ENCODE results near the gene AGBL5. TPM values are rescaled to one million over a fixed set of nuclear protein-coding genes. Genes with fewer than 3 reads are reported as not detected.

The AGBL5 gene
- total and polyA plus RNA-seq, 9 of the 15 experiments (the other 6 are each of a cell fraction or from before 2014, with no cell fraction given) = 3.3 to 52.7 (median 26.2) TPM

- ChIA-PET POLR2A (no interaction called here), CTCF (ENCODE audit: low intra/inter-chr PET ratio) (no interaction called here)
- Histone ChIP-seq H3K36me3 (ENCODE audit: control insufficient read depth, insufficient read depth, low read length) (no peaks in the 10 kb centered on the region; the same call in 2 of the 3 replicates), H3K9me1 (ENCODE audit: control insufficient read depth, insufficient read depth, low read length) (no peaks in the 10 kb centered on the region), H2AFZ (ENCODE audit: low read depth, low read length) (peak overlapping the region; percentile 87), H3K27ac (ENCODE audit: extremely low read depth, low read depth, low read length) (peak overlapping the region; percentile 57; the same call in 1 of the 3 replicates), H3K9ac (ENCODE audit: insufficient read depth in 1 of 2, low read depth in 2 of 2, low read length in 2 of 2) (peak overlapping the region; percentile 2 to 27; a peak in 1 of 4 replicates), H3K4me1 (replicated peaks in 1 of 2; ENCODE audit: control insufficient read depth in 2 of 2, insufficient read depth in 2 of 2, low read length in 2 of 2) (peaks cover 38 to 49% of the 10 kb centered on the region in 2 experiments), H3K79me2 (ENCODE audit: control insufficient read depth, insufficient read depth, low read length) (peaks cover 3% of the 10 kb centered on the region; the same call in 2 of the 3 replicates), H3K4me3 (no peak overlapping the region), H3K9me3 (replicated peaks; ENCODE audit: control insufficient read depth, insufficient read depth, low read depth, low read length) (no peaks in the 10 kb centered on the region), H3K27me3 (ENCODE audit: control insufficient read depth in 2 of 2, insufficient read depth in 2 of 2, low read length in 2 of 2) (no peaks in the 10 kb centered on the region), H4K20me1 (replicated peaks; ENCODE audit: control insufficient read depth, insufficient read depth, low read length) (no peaks in the 10 kb centered on the region), H3K4me2 (ENCODE audit: insufficient read depth, low read length) (no peak overlapping the region; the same call in 1 of the 2 replicates)
- in situ Hi-C loops (cut with MboI) (loop anchor here (5.0 kb wide), 2 partner anchors 97 to 187 kb away; partner anchors contain the start of gene TRIM54), intact Hi-C loops (cut with micrococcal nuclease) (loop anchor here (5.0 kb wide), 2 partner anchors 117 to 207 kb away; partner anchors contain the start of genes ATRAID and SLC5A6)
- WGBS (ENCODE audit: insufficient coverage, low coverage, missing lambda C conversion rate) = 77% methylated on average over 2 of the region's 2 CpGs
- ATAC-seq (no peak), DNase-seq (ENCODE audit: extremely low read depth in 1 of 4, low spot score in 3 of 4) (no peak), FAIRE-seq (no peak)
- TF ChIP-seq PHB2 (IDR thresholded peaks at IDR 0.05; ENCODE audit: low read depth) = no peak
- TF ChIP-seq, protein P1, sequence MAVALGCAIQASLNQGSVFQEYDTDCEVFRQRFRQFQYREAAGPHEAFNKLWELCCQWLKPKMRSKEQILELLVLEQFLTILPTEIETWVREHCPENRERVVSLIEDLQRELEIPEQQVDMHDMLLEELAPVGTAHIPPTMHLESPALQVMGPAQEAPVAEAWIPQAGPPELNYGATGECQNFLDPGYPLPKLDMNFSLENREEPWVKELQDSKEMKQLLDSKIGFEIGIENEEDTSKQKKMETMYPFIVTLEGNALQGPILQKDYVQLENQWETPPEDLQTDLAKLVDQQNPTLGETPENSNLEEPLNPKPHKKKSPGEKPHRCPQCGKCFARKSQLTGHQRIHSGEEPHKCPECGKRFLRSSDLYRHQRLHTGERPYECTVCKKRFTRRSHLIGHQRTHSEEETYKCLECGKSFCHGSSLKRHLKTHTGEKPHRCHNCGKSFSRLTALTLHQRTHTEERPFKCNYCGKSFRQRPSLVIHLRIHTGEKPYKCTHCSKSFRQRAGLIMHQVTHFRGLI (CRISPR knock-in tag; IDR thresholded peaks at IDR 0.05) = no peak
- TF ChIP-seq, protein P2, sequence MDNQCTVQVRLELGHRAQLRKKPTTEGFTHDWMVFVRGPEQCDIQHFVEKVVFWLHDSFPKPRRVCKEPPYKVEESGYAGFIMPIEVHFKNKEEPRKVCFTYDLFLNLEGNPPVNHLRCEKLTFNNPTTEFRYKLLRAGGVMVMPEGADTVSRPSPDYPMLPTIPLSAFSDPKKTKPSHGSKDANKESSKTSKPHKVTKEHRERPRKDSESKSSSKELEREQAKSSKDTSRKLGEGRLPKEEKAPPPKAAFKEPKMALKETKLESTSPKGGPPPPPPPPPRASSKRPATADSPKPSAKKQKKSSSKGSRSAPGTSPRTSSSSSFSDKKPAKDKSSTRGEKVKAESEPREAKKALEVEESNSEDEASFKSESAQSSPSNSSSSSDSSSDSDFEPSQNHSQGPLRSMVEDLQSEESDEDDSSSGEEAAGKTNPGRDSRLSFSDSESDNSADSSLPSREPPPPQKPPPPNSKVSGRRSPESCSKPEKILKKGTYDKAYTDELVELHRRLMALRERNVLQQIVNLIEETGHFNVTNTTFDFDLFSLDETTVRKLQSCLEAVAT (IDR thresholded peaks at IDR 0.05) = no peak
- no peak for TF ChIP-seq NCOA1 (IDR thresholded peaks at IDR 0.05; ENCODE audit: low read depth)
- TF ChIP-seq, protein P3, sequence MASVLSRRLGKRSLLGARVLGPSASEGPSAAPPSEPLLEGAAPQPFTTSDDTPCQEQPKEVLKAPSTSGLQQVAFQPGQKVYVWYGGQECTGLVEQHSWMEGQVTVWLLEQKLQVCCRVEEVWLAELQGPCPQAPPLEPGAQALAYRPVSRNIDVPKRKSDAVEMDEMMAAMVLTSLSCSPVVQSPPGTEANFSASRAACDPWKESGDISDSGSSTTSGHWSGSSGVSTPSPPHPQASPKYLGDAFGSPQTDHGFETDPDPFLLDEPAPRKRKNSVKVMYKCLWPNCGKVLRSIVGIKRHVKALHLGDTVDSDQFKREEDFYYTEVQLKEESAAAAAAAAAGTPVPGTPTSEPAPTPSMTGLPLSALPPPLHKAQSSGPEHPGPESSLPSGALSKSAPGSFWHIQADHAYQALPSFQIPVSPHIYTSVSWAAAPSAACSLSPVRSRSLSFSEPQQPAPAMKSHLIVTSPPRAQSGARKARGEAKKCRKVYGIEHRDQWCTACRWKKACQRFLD (CRISPR knock-in tag; IDR thresholded peaks at IDR 0.05) = no peak
- TF ChIP-seq PPARD (CRISPR knock-in tag; IDR thresholded peaks at IDR 0.05) = no peak
- no peak for TF ChIP-seq KLF6 (CRISPR knock-in tag; IDR thresholded peaks at IDR 0.05; ENCODE audit: borderline replicate concordance)
- TF ChIP-seq, protein P4, sequence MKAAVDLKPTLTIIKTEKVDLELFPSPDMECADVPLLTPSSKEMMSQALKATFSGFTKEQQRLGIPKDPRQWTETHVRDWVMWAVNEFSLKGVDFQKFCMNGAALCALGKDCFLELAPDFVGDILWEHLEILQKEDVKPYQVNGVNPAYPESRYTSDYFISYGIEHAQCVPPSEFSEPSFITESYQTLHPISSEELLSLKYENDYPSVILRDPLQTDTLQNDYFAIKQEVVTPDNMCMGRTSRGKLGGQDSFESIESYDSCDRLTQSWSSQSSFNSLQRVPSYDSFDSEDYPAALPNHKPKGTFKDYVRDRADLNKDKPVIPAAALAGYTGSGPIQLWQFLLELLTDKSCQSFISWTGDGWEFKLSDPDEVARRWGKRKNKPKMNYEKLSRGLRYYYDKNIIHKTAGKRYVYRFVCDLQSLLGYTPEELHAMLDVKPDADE (conservative IDR thresholded peaks at IDR 0.05; ENCODE audit: control insufficient read depth, low read depth, low read length) = no peak
- TF ChIP-seq ATF1 (CRISPR knock-in tag; IDR thresholded peaks at IDR 0.05) = no peak
- no peak for TF ChIP-seq ATF1 (tag; IDR thresholded peaks at IDR 0.05)
- TF ChIP-seq SMAD1 (IDR thresholded peaks at IDR 0.05; ENCODE audit: low read depth, low read length, partially characterized antibody) = no peak
- no peak for TF ChIP-seq E2F3 (CRISPR knock-in tag; IDR thresholded peaks at IDR 0.05)
- no peak for TF ChIP-seq MTF1 (CRISPR knock-in tag; IDR thresholded peaks at IDR 0.05; ENCODE audit: borderline replicate concordance)
- TF ChIP-seq ZFX (CRISPR knock-in tag; IDR thresholded peaks at IDR 0.05) = no peak
- TF ChIP-seq JUND (IDR thresholded peaks at IDR 0.05; ENCODE audit: borderline replicate concordance, low read depth, low read length) = no peak
- no peak for TF ChIP-seq JUND (tag; IDR thresholded peaks at IDR 0.05; ENCODE audit: borderline replicate concordance, low read depth, low read length)
- TF ChIP-seq ID3 (CRISPR knock-in tag; IDR thresholded peaks at IDR 0.05) = no peak
- TF ChIP-seq ID3 (tag; IDR thresholded peaks at IDR 0.05) = no peak
- TF ChIP-seq BMI1 (IDR thresholded peaks at IDR 0.05; ENCODE audit: low read length) = no peak
- BruUV-seq (replicated peaks) = no TSS peak
These were observed 43.9 kb downstream of the AGBL5 start for GRCh38 chr2:27095427-27095744.
